Dermis microvascular lymphatic vessel endothelial cell (primary cell): Measurements from ENCODE around the gene CNKSR3. TPM values are rescaled to one million over a fixed set of nuclear protein-coding genes. Genes with fewer than 3 reads are reported as not detected.
"Not testable (repeated sequence)": the region's sequence is repeated elsewhere in the genome, so short reads cannot be mapped to it uniquely, and the experiment has no call there.

Experiments
- DNase-seq, 2 donors: peaks; one replicate each; pipeline versions ENCODE4 v3.0.0 to v3.0.0-alpha.2; 2010; ENCODE audit warnings: low read depth in 2 of 2
- total RNA-seq: library from RNA; depleted of rRNA; stranded (reverse); fragments of >200 nt; gene quantifications from 2 replicates; pipeline ENCODE4 v1.2.1, GENCODE V29; 2014

Gene CNKSR3
- total RNA-seq: 6.8 and 8.3 TPM in 2 replicates

GRCh38 chr6:154510144-154510905 lies at the start of gene CNKSR3:
CNKSR3 (minus strand) TSS chr6:154510685; CDS start chr6:154510114, 571 bp downstream.
- peak; percentile 91 to 97 for DNase-seq

DNA sequence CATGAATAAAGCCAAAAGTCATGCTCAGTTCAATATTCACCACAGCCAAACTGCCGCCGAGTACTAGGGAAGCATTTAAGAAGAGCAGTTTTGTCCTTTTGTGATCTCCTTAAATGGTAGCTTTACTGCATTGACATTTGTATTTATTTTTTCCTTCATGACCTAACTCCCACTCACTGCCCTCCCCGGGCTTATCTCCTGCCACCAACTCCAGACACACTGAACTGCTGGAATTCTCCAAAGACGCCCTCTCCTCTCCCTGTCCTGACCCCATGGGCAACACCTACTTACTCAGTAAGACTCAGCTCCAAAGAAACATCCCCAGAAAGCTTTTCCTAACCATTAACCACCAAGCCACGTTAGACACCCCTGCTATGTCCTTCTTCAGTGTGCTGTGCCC lies 48.5 kb upstream of the CNKSR3 start:
- DNase-seq: no peak

DNA sequence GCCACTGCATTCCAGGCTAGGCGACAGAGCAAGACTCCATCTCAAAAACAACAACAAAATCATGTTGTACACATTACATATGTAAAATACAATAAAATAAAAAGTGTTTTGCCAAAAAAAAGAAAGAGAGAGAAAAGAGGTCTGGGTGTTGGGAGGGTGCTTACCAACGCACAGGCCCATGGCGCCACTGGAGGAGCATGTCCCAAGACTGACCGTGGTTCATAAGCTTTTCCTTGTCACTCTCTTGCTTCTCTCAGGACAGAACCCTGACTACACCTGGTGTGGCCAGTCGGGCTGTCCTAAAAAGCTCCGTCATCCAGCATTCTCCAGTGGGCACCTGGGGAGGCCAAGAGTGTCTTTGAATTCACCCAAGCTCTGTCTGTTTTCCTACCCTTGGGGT lies 48.0 kb upstream of the CNKSR3 start:
- DNase-seq: no peak

GRCh38 chr6:154555073-154555677 lies 44.7 kb upstream of the CNKSR3 start:
- DNase-seq: peak in 1 of 2 donors; percentile 27

GRCh38 chr6:154554491-154554890 lies 44.0 kb upstream of the CNKSR3 start:
- no peak for DNase-seq

GRCh38 chr6:154550779-154551178 lies 40.3 kb upstream of the CNKSR3 start:
- DNase-seq: no peak

GRCh38 chr6:154549179-154549578 lies 38.7 kb upstream of the CNKSR3 start:
- no peak for DNase-seq

DNA sequence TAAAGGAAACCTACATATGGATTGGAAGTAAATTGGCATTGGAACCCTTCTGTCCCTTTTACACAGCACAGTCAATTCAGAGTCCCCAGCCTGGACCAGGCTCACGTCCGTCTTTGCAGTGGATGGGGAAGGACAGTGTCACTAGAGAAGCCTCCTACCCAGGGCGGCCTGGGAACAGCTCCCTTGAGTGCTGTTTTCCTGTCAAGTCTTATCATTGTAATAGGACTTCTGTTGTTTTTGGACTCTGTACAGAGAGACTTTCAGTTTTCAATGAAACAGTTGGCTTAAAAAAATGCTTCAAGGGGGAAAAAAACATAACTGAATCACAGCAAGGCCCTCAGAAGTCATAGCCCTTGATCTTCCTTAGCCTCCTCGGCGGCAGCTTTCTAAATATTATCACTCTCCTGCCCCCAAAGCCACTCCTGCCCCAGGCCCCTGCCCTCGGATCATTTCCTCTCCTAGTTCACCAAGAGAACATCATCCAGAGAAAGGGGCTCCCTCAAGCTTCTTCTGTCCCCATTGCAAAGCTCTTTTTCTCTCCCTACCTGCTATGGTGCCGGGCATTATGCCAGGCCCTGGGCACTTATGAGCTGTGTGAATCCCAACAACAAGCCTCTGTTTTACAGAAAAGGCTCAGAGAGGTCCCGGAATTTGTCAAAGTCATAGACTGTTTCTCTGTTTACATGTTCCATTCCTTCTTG lies 37.8 kb upstream of the CNKSR3 start:
- peak in 1 of 2 donors; percentile 84 for DNase-seq

DNA sequence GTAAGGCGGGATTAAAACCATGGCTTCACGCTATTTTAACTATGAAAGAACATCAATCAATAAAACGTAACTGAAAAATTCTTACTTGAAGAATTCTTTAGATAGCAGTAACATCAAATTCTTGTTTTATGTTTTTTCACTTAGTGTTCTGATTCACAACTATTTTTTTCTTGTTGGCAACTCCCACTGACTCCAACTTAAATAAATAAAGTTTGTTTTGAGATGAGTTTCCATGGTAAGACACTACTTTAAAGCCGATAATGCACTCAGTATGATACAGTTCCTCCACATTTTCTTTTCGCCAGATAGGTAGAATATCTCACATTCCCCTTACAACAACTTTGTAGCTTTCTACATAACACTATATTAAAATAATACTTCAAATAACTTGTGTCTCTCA lies 33.1 kb upstream of the CNKSR3 start:
- no peak for DNase-seq

GRCh38 chr6:154542747-154543146 lies 32.3 kb upstream of the CNKSR3 start:
- DNase-seq: no peak

GRCh38 chr6:154541837-154542236 lies 31.4 kb upstream of the CNKSR3 start:
- not testable (repeated sequence) for DNase-seq

DNA sequence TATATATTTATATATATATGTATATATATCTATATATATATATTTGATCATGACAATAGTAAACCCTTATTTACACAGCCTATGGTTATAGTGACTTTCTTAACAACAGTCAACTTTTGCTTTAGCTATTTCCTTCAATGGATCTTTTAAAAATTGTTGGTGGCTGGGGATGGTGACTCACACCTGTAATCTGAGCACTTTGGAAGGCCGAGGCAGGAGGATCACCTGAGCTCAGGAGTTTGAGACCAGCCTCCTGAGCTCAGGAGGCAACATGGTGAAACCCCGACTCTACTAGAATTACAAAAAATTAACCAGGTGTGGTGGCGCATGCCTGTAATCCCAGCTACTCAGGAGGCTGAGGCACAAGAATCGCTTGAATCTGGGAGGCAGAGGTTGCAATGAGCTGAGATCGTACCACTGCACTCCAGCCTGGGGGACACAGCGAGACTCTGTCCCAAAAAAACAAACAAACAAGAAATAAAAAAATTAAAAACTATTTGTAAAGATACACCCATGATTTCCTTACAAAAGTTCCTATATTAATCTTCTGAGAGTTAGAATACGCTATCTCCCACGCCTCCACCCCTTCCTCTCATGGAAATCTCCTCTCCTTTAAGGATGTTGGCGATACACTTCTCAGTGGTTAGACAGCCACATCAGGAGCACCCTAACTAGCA lies 29.2 kb upstream of the CNKSR3 start:
- DNase-seq: no peak

- DNase-seq: no peak
Observed at GRCh38 chr6:154538640-154539191, 28.2 kb upstream of the CNKSR3 start.

- DNase-seq: no peak
Observed at GRCh38 chr6:154537511-154538325, 27.2 kb upstream of the CNKSR3 start.

- DNase-seq: no peak
Observed at GRCh38 chr6:154536999-154537398, 26.5 kb upstream of the CNKSR3 start.

GRCh38 chr6:154536255-154536654 lies 25.8 kb upstream of the CNKSR3 start:
- no peak for DNase-seq

GRCh38 chr6:154535851-154536250 lies 25.4 kb upstream of the CNKSR3 start:
- no peak for DNase-seq

- DNase-seq: no peak
Observed at GRCh38 chr6:154535147-154535546, 24.7 kb upstream of the CNKSR3 start.

- DNase-seq: no peak
Observed at GRCh38 chr6:154534531-154534930, 24.0 kb upstream of the CNKSR3 start.

DNA sequence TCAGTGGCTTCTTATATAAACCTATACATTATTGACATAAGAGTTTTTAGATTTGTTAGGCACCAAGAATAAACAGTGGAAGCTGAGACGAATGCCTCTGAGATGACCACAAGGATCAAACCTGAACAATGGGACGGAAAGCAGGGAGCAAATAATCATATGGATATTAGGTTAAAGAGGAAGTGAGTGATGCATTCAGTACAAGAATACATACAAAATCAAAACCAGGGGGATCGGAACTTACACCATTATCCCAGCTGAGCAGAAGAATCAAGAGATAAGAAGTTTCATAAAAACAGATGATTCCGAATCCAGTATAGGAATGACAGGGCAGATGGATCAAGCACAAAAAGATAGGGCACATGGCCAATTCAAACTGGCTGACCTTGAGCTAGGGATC lies 21.9 kb upstream of the CNKSR3 start:
- DNase-seq: peak in 1 of 2 donors; percentile 67

- no peak for DNase-seq
Observed at GRCh38 chr6:154529957-154530356, 19.5 kb upstream of the CNKSR3 start.
